GOT3 (cell line): Measurements from ENCODE around the gene CDH13.

Experiments used
- DNase-seq: peaks from one replicate; lab custom pipeline; 2025; ENCODE audit warnings: mixed read lengths; lab: John Stamatoyannopoulos, UW

The CDH13 gene

DNA sequence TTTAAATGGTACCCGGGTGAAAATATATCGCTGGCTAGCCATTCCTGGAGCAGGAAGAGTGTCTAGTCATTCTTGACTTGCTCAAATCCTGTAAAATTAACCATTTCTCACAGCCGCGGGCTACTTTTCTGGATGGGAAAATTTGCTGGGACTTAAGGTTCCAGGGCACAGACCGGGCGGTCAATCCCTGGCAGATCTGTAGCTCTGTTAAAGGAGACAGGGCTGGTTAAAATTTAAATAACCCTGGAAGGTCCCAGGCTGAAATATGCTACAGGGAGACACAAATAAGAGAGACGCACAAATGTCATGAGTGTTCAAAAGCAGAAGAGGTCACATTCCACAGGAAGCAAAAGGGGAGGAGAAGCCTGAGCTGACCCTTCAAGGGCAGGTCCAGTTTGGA, 951.4 kb downstream of the CDH13 start:
- DNase-seq, result no peak

GRCh38 chr16:83579027-83579426, 952.3 kb downstream of the CDH13 start:
- no peak for DNase-seq

DNA sequence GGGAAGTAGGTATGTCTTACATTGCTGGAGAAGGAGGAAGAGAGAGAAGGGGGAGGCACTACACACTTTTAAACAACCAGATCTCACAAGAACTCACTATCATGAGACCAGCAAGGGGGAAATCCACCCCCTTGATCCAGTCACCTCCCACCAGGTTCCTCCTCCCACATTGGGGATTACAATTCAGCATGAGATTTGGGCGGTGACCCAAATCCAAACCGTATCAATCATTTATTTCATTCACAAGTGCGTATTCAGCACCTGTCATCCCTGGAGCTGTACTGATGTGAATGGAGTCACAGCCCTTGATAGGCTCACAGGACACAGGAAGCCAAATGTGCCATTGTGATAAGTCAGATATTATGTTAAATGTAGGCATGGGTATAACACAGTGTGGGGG, 952.7 kb downstream of the CDH13 start:
- DNase-seq, result no peak

- DNase-seq, result no peak
Observed at GRCh38 chr16:83581082-83581481, 954.3 kb downstream of the CDH13 start.

DNA sequence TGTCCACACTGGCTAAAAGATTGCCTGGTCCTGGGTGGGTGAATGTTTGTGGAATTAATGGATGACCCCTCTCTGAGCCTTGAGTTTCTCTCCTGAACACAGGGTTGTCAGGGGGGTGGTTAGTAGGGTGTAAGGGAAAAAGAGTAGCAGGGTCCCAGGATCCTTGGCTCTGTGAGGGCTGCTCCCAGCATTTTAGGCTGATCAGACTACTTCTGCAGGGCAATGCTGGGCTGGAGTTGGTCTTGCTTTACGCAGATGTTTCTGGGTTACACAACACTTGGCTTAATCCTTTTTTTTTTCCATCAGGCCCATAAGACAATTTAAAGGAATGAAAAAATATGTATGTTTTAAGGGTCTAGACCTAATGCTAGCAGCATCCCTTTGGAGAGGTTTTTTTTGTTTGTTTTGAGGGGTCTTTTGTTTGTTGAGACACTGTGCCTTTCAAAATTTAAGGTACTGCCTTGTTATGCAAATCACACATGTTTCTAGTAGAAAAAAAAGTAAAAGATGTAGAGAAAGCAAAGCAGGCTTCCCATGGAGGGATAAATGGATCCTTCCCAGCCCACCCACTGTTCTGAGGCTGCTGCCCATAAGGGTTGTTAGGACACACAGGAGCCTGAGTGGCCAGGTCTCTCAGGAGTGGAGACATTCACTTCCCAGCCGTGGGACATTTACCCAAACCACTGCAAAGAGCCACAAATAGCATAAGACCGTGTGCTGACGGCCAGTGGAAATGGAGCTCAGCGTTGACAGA, 955.4 kb downstream of the CDH13 start:
- no peak for DNase-seq

- no peak for DNase-seq
Observed at GRCh38 chr16:83586036-83586435, 959.3 kb downstream of the CDH13 start.

GRCh38 chr16:83586461-83587200, 959.9 kb downstream of the CDH13 start:
- no peak for DNase-seq

DNA sequence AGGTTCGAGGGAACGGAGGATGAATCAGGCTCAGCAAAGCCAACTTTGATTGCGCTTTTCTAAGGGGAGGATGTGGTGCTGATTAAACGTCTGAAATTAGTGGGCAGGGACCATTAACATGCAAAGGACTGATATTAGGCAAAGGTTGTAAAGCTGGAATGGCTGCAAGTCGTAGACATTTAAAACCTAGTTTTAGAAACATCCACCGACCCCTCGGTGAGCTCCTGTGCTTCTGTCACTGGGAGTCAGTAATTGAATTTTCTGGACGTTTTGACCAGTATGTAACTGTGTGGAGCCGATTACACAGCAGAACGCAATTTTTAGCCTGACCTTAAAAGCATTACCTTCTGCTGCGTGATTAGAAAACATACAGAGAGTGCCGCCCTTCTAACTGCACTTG, 960.4 kb downstream of the CDH13 start:
- no peak for DNase-seq

GRCh38 chr16:83588070-83588469, 961.3 kb downstream of the CDH13 start:
- no peak for DNase-seq

DNA sequence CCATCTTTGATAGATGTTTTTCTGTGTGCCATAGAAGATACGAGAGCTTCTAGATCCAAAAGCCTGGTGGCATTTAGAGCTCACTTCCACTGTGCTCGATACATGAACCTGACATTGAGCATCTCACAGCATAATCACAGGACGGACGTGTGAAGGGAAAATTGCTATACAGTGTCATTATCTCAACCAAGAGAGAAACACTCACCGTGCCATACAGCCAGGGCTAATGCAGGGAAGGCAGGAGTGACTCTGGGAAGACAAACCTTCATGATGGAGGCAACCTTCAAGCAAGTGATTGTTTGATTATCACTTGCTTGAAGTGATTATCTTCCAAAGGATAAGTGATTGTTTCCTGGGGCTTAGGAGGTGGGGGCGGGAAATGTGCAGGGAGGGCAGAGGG, 962.8 kb downstream of the CDH13 start:
- no peak for DNase-seq

GRCh38 chr16:83592778-83593177, 966.0 kb downstream of the CDH13 start:
- no peak for DNase-seq

- no peak for DNase-seq
Observed at GRCh38 chr16:83599789-83600462, 973.2 kb downstream of the CDH13 start.

- no peak for DNase-seq
Observed at GRCh38 chr16:83602761-83603722, 976.3 kb downstream of the CDH13 start.

DNA sequence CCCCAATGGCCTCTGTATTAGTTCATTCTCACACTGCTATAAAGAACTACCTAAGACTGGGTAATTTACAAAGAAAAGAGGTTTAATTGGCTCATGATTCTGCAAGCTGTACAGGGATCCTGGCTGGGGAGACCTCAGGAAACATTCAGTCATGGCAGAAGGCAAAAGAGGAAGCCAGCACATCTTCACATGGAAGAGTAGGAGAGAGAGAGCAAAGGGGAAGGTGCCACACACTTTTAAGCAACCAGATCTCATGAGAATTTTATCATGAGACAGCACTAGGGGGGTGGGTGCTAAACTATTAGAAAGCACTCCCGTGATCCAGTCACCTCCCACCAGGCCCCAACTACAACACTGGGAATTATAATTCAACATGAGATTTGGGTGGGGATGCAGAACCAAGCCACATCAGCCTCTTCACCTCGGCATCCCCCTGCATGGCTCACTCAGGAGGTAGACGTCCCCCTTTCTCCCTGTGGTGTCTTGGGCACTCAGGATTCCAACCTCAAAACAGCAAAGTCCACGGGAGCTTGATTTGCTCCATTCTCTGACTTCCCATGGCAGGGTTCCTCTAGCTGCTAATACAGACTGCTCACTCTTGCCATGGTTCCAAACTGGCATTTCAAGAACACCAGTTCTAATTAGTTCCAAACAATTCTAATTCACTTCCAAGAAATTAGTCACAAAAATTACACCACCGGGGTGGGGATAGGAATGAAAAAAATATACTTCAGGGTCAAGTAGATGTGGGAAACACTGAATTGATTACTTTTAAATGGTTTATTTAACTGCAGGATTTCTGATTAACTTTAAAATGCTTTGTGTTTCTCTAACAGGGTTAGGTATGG, 977.2 kb downstream of the CDH13 start:
- DNase-seq, result no peak

DNA sequence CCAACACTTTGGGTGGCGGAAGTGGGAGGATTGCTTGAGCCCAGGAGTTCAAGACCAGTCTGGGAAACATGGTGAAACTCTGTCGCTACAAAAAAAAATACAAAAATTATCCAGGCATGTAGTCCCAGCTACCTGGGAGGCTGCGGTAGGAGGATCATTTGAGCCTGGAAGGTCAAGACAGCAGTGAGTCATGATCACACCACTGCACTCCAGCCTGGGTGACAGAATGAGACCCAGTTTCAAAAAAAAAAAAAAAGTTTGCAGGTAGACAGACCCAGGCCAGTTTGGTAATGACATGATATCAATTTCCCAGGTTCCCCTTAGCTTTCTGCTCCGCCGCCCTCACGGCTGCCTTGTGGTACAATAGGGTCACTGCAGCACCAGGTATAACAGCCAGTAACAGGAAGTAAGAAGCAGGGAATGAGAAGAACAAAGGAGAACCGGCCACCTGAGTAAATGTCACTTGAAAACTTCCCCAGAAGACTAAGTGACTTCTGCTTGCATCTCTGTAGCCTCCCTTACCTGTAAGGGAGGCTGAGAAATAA, 979.8 kb downstream of the CDH13 start:
- DNase-seq, result no peak

- no peak for DNase-seq
Observed at GRCh38 chr16:83609178-83609577, 982.4 kb downstream of the CDH13 start.

- no peak for DNase-seq
Observed at GRCh38 chr16:83615141-83615952, 988.6 kb downstream of the CDH13 start.

DNA sequence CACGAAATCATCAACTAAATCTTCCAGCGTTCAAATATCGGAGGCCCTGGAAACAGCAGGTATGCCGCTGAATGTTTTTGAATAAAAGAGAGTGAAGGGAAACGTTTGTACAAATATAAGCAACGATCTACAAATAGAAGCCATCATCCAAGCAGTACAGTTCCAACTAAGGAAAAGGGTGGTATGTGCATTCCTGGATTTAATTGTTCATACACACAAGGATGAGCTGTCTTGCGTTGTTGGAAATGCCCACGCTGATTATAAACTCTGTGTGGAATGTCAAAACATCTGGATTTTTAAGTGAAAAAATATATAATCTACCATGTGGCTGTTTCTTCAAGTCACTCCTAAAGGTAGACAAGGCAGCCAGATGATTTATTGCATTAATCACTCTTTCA, 989.2 kb downstream of the CDH13 start:
- DNase-seq, result no peak

- DNase-seq, result no peak
Observed at GRCh38 chr16:83619381-83620150, 992.8 kb downstream of the CDH13 start.
